ENCODE results near the gene DOK3. TPM values are rescaled to one million over a fixed set of nuclear protein-coding genes. Genes with fewer than 3 reads are reported as not detected.

DOK3 gene
- total RNA-seq, 1 experiment from 2014 or later, result 12.4 TPM

DNA sequence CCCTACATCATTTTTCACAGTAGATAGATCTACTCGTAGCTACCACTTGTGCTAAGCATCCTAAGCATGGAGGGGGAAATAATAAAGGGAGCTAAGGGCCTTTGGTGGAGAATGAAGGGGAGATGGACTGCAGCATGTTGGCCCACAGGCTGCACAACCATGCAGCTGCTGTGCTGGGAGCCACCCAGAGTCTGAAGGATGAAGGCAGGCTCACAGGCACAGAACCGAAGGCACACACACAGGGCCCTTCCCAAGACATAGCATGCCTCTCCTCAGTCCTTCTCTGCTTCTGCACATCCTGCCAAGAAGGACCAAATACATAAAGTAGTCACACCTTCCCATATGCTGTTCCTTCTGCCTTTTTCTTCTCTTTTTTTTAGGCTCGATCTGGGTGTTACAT, 38.1 kb upstream of the DOK3 start:
- no peaks in the 10 kb centered on the region for H3K9me3 ChIP-seq (ENCODE audit: control insufficient read depth, insufficient read depth, low read depth, low read length)
- no peak overlapping the region for H3K4me3 ChIP-seq (ENCODE audit: low read depth in 2 of 2, low read length in 2 of 2)
- no TSS peak for BruUV-seq (replicated peaks)
- H3K36me3 ChIP-seq (ENCODE audit: control insufficient read depth, insufficient read depth, low read length), result no peaks in the 10 kb centered on the region
- in situ Hi-C loops (cut with HindIII; ENCODE audit: low pct_unique_long_range_greater_than_20kb, low sequenced_read_pairs) (loop anchor here (10.0 kb wide), 1 partner anchor 47 kb away; the partner anchor contains the start of gene TMED9), intact Hi-C loops (cut with micrococcal nuclease; ENCODE audit: unreplicated experiment) (no loop called here)
- DNase-seq (ENCODE audit: low read depth, low spot score), result no peak
- TF ChIP-seq POLR2AphosphoS5 (IDR thresholded peaks at IDR 0.05; ENCODE audit: low read depth, low read length) (no peak), TCF7L2 (IDR thresholded peaks at IDR 0.05; ENCODE audit: low read depth, low read length) (no peak), SIN3A (IDR thresholded peaks at IDR 0.05; ENCODE audit: borderline replicate concordance, insufficient read depth, low read depth, low read length) (no peak)
- TF ChIP-seq, protein P1, sequence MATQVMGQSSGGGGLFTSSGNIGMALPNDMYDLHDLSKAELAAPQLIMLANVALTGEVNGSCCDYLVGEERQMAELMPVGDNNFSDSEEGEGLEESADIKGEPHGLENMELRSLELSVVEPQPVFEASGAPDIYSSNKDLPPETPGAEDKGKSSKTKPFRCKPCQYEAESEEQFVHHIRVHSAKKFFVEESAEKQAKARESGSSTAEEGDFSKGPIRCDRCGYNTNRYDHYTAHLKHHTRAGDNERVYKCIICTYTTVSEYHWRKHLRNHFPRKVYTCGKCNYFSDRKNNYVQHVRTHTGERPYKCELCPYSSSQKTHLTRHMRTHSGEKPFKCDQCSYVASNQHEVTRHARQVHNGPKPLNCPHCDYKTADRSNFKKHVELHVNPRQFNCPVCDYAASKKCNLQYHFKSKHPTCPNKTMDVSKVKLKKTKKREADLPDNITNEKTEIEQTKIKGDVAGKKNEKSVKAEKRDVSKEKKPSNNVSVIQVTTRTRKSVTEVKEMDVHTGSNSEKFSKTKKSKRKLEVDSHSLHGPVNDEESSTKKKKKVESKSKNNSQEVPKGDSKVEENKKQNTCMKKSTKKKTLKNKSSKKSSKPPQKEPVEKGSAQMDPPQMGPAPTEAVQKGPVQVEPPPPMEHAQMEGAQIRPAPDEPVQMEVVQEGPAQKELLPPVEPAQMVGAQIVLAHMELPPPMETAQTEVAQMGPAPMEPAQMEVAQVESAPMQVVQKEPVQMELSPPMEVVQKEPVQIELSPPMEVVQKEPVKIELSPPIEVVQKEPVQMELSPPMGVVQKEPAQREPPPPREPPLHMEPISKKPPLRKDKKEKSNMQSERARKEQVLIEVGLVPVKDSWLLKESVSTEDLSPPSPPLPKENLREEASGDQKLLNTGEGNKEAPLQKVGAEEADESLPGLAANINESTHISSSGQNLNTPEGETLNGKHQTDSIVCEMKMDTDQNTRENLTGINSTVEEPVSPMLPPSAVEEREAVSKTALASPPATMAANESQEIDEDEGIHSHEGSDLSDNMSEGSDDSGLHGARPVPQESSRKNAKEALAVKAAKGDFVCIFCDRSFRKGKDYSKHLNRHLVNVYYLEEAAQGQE (IDR thresholded peaks at IDR 0.05; ENCODE audit: insufficient read depth in 1 of 2, low read depth in 2 of 2, low read length in 1 of 2), result no peak
- TF ChIP-seq, protein P2, sequence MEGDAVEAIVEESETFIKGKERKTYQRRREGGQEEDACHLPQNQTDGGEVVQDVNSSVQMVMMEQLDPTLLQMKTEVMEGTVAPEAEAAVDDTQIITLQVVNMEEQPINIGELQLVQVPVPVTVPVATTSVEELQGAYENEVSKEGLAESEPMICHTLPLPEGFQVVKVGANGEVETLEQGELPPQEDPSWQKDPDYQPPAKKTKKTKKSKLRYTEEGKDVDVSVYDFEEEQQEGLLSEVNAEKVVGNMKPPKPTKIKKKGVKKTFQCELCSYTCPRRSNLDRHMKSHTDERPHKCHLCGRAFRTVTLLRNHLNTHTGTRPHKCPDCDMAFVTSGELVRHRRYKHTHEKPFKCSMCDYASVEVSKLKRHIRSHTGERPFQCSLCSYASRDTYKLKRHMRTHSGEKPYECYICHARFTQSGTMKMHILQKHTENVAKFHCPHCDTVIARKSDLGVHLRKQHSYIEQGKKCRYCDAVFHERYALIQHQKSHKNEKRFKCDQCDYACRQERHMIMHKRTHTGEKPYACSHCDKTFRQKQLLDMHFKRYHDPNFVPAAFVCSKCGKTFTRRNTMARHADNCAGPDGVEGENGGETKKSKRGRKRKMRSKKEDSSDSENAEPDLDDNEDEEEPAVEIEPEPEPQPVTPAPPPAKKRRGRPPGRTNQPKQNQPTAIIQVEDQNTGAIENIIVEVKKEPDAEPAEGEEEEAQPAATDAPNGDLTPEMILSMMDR (IDR thresholded peaks at IDR 0.05), result no peak
- CTCF ChIA-PET, result no interaction called here
- peaks cover 41% of the 10 kb centered on the region for H3K4me1 ChIP-seq (ENCODE audit: control insufficient read depth, insufficient read depth, low read length)
- POLR2A ChIA-PET, result no interaction called here
- peak overlapping the region; percentile 29; the same call in 1 of the 2 replicates for H3K27ac ChIP-seq (ENCODE audit: low read length)
- no peak for ATAC-seq
- H3K27me3 ChIP-seq (ENCODE audit: control insufficient read depth, insufficient read depth, low read length), result no peaks in the 10 kb centered on the region

DNA sequence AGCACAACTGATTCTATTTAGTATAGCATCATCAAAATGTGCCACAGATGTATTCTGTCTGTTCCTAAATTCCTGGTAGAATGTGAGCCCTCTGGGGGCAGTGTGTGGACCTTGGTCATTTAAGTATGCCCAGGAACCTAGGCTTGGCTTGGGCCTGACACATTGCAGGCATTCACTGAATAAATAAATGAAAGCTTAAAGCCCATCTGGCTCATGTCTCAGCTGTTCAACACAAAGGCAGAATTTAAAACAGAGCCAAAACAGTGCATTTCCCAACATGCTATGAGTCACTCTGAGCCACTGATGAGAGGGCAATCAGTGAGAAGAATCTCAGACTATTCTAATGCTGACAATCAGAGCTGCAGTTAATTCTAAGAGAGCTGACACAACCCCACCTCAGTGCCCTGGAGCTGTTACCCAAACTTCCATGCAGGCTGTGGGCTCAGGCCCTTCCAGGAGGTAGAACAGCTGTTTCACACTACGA, 36.7 kb upstream of the DOK3 start:
- DNase-seq (ENCODE audit: low read depth, low spot score) (peak; percentile 82), ATAC-seq (peak; percentile 89)
- POLR2A ChIA-PET, result interaction anchor here (0.7 to 1.0 kb wide), 2 partner anchors 8 to 508 kb away, joined by 3 to 4 read pairs; no protein-coding TSS in a partner anchor
- Histone ChIP-seq H3K4me3 (ENCODE audit: low read depth in 2 of 2, low read length in 2 of 2) (no peak overlapping the region), H3K36me3 (ENCODE audit: control insufficient read depth, insufficient read depth, low read length) (no peaks in the 10 kb centered on the region), H3K9me3 (ENCODE audit: control insufficient read depth, insufficient read depth, low read depth, low read length) (no peaks in the 10 kb centered on the region), H3K4me1 (ENCODE audit: control insufficient read depth, insufficient read depth, low read length) (peaks cover 32% of the 10 kb centered on the region), H3K27me3 (ENCODE audit: control insufficient read depth, insufficient read depth, low read length) (no peaks in the 10 kb centered on the region), H3K27ac (ENCODE audit: low read length) (peak overlapping the region; percentile 69)
- TF ChIP-seq, protein P2 (IDR thresholded peaks at IDR 0.05), result 0 out of 2 replicates have a peak, but pooled peaks have one; percentile 11
- TF ChIP-seq SIN3A (IDR thresholded peaks at IDR 0.05; ENCODE audit: borderline replicate concordance, insufficient read depth, low read depth, low read length) (no peak), TCF7L2 (IDR thresholded peaks at IDR 0.05; ENCODE audit: low read depth, low read length) (no peak), POLR2AphosphoS5 (IDR thresholded peaks at IDR 0.05; ENCODE audit: low read depth, low read length) (no peak)
- TF ChIP-seq, protein P1 (IDR thresholded peaks at IDR 0.05; ENCODE audit: insufficient read depth in 1 of 2, low read depth in 2 of 2, low read length in 1 of 2), result no peak
- BruUV-seq (replicated peaks), result no TSS peak
- in situ Hi-C loops (cut with HindIII; ENCODE audit: low pct_unique_long_range_greater_than_20kb, low sequenced_read_pairs) (loop anchor here (10.0 kb wide), 1 partner anchor 49 kb away; the partner anchor contains the start of gene TMED9), intact Hi-C loops (cut with micrococcal nuclease; ENCODE audit: unreplicated experiment) (no loop called here)
- CTCF ChIA-PET, result interaction anchor here (0.7 kb wide), 1 partner anchor 656 kb away, joined by 3 read pairs; no protein-coding TSS in a partner anchor
